HG03139 (cell line): Measurements from ENCODE around the gene GPD2.

Source experiments
- ATAC-seq: cut with Tn5 transposase; IDR thresholded peaks from one replicate; pipeline ENCODE4 v1.9.1; 2021; ENCODE audit not compliant: unreplicated experiment

GPD2 gene

GRCh38 chr2:156435396-156435717 lies 822 bp upstream of the GPD2 start:
- peak; percentile 1 for ATAC-seq

GRCh38 chr2:156436497-156437085 lies 412 bp downstream of the GPD2 start:
- peak; percentile 38 for ATAC-seq

- peak; percentile 13 for ATAC-seq
Measured at GRCh38 chr2:156437272-156437930, 1.2 kb downstream of the GPD2 start.

- no peak for ATAC-seq
Measured at GRCh38 chr2:156437931-156438410, 1.8 kb downstream of the GPD2 start.

GRCh38 chr2:156443089-156443488 lies 6.9 kb downstream of the GPD2 start:
- ATAC-seq, result no peak

- peak; percentile 58 for ATAC-seq
Measured at GRCh38 chr2:156445296-156446220, 9.4 kb downstream of the GPD2 start.

GRCh38 chr2:156447761-156448160 lies 11.6 kb downstream of the GPD2 start:
- no peak for ATAC-seq

GRCh38 chr2:156448766-156449165 lies 12.6 kb downstream of the GPD2 start:
- ATAC-seq, result no peak

- no peak for ATAC-seq
Measured at GRCh38 chr2:156452971-156453370, 16.8 kb downstream of the GPD2 start.

GRCh38 chr2:156455361-156455975 lies 19.3 kb downstream of the GPD2 start:
- no peak for ATAC-seq

GRCh38 chr2:156456616-156457015 lies 20.4 kb downstream of the GPD2 start:
- peak; percentile 74 for ATAC-seq

- ATAC-seq, result no peak
Measured at GRCh38 chr2:156457523-156458517, 21.6 kb downstream of the GPD2 start.

GRCh38 chr2:156459720-156460119 lies 23.5 kb downstream of the GPD2 start:
- ATAC-seq, result no peak

GRCh38 chr2:156464106-156464505 lies 27.9 kb downstream of the GPD2 start:
- ATAC-seq, result no peak

GRCh38 chr2:156465573-156465972 lies 29.4 kb downstream of the GPD2 start:
- ATAC-seq, result no peak

- no peak for ATAC-seq
Measured at GRCh38 chr2:156466739-156467405, 30.7 kb downstream of the GPD2 start.

- no peak for ATAC-seq
Measured at GRCh38 chr2:156470975-156471583, 34.9 kb downstream of the GPD2 start.

GRCh38 chr2:156471762-156472161 lies 35.6 kb downstream of the GPD2 start:
- no peak for ATAC-seq

- ATAC-seq, result peak; percentile 40
Measured at GRCh38 chr2:156472686-156473085, 36.5 kb downstream of the GPD2 start.
